ENCODE measurements around the gene RCSD1. TPM values are rescaled to one million over a fixed set of nuclear protein-coding genes. Genes with fewer than 3 reads are reported as not detected.

The RCSD1 gene
- total RNA-seq, 1 donor from 2014 or later = 2.4 TPM

DNA sequence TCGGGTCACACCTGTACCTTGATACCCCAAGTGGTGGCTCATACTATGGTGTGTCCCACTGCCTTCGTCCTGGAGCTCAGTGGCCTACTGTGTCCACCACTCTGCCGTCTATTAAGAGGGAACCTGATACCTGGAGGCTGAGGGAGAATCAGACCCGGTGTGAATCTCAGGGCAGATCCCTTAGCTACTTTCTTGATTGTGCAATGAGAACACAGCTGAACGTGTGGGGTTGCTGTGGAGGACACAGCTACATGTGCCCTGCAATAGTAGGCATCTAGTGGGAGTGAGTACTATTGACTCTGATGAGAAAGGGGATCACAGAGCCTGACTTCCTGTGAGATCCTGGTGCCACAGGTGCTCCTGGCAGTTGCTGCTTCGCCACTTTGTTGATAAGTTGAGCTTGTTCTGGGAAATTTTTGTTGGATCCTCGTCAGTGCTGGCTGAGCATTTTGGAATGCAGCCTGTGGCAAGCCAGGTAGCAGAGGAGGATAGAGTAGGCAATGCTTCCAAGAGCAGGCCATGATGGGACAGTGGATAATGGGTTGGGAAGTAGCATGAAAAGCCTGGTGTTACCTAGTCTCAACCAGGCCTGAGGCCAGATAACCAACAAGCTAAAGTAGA is 63.5 kb downstream of the RCSD1 start:
- ATAC-seq = no peak

GRCh38 chr1:167694691-167695090 is 64.7 kb downstream of the RCSD1 start:
- ATAC-seq = no peak

DNA sequence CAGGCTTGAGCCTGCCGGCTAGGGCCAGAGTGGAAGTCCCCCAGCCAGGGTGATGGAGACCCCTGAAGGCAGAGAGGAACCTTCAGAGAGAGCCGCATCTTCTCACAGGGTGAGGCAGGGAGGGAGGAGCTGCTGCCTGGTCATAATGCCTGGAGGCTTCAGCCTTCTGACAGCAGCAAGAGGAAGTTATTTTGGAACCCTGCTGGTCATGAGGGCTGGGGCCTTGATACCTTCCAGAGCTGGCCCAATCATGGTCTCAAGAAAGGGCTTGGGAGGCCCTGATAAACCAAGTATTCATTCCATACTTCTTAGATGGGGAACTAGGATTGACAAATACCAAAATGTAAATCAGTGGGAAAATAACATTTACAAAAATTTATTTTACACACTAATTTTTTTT is 65.1 kb downstream of the RCSD1 start:
- peak; percentile 23 for ATAC-seq

DNA sequence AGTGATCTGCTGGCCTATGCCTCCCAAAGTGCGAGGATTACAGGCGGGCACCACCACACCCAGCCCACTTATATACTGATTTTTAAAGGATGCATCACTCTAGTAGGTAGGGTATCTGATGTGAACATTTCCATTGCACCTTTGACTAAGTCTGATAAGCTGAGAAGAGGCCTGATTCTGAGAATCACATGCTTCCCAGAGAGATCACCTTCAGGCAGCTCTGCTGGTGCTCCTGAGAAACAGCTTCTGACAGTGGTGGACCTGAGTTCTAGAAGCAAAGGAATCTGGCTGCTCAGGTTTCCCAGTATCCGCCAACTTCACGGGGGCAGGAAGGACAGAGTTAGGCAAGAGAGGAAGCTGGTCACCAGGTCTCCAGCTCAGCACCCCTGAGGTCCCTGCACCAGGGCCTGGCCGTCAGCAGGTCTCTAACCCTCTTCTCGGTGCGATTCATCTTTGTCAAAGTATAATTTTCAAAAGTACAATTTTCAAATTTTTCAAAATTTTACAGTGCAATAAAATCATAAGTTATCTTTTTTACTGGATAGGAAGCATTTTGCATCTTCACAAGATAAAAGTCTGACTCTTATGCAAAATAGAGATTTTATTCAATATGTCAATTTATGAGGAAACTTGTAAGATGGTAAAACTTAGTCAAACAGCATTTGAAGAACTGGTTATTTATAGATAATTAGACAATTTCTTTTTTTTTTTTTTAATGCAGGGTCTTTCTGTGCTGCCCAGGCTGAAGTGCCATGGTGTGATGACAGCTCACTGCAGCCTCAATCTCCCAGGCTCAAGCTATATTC is 65.9 kb downstream of the RCSD1 start:
- no peak for ATAC-seq

DNA sequence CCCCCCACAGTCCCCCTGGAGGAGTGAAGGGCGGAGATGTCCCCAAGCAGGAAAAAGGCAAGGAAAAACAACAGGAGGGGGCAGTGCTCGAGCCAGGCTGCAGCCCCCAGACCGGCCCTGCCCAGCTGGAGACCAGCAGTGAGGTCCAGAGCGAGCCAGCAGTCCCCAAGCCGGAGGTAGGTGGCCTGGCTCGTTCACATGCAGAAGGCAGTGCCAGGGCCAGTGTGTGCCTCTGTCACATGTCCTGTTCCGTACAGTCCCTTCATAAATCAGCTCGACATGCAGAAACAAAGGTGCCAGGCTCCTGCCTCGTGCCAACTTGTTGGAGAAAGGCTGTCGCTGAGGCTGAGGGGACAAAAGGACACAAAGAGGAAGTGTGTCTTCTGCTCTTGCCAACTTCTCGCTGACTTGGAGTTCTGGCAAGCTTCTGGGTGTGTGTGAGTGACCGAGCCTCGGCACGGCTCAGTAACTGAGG is 67.7 kb downstream of the RCSD1 start:
- peak; percentile 44 for ATAC-seq

- peak; percentile 58 for ATAC-seq
These were observed 68.3 kb downstream of the RCSD1 start for GRCh38 chr1:167698313-167698712.

DNA sequence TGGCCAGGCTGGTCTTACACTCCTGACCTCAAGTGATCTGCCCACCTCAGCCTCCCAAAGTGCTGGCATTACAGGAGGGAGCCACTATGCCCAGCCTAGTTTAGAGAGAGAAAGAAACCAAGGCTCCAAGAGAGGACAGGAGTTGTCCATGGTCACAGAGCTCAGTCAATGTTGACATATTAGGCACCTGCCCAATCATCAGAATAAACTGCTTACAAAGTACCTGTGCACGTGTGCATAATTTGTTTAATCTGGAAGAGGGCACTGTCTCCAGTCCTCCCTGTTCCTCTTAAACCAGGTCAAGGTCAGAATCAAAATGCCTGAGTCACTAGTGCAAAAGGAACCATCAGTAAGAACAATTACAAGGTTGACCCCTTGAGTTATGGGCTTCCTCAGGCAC is 71.5 kb downstream of the RCSD1 start:
- no peak for ATAC-seq

- no peak for ATAC-seq
These were observed 73.5 kb downstream of the RCSD1 start for GRCh38 chr1:167703557-167703956.

GRCh38 chr1:167704715-167705114 is 74.7 kb downstream of the RCSD1 start:
- no peak for ATAC-seq

GRCh38 chr1:167705250-167705649 is 75.2 kb downstream of the RCSD1 start:
- no peak for ATAC-seq

DNA sequence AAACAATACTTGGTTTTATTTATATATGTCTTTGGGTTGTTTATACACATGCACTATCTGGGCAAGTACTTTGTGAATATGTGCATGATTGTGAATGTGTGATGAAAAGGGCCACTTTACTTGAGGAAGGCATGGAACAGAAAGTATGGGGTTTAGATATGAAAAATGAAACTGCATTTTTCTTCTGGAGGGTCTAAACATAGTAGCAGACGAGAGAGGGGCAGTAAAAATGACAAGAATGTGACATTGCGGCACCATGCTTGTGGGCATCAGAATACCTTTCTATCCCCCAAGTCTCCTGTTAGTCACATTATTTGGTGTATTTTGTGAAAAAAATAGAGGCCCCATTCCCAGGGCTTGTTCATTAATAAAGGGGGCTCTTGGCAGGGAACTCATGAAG is 76.3 kb downstream of the RCSD1 start:
- ATAC-seq = no peak

GRCh38 chr1:167706931-167707877 is 77.2 kb downstream of the RCSD1 start:
- no peak for ATAC-seq

DNA sequence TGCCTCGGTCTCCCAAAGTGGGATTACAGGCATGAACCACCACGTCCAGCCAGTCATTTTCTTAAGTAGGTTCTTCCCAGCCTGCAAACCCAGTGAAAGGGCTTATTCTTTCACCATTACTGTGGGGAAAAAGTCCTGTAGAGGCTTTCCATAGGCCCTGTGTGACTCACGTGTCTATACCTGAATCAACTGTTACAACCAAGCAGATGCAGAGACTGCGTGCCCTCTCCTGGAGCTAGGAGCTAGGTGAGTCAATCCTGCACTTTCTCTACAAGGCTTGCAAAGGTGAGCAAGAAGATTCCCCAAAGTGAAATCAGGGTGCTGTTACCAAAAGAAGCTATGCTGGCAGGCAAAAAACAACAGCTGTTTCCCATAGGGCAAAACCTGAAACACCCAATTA is 77.9 kb downstream of the RCSD1 start:
- peak; percentile 88 for ATAC-seq

- no peak for ATAC-seq
These were observed 78.9 kb downstream of the RCSD1 start for GRCh38 chr1:167708940-167709389.

DNA sequence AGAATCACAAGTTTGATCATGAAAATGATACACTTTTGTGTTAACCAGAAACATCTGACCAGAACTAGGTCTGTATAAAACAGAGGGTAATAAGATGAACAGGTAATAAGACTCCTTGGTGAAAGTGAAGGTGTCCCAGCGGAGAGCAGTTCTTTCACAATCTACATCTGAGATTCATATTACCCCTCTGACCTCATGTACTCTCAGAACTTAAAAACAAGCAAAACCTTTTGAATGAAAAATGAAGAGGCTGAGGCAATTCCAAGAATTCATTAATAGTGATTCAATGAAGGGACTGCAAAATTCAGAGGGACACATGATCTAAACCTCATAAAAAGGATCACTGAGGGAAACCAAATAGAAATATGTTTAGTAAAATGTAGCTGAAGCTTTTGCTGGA is 80.8 kb downstream of the RCSD1 start:
- no peak for ATAC-seq

DNA sequence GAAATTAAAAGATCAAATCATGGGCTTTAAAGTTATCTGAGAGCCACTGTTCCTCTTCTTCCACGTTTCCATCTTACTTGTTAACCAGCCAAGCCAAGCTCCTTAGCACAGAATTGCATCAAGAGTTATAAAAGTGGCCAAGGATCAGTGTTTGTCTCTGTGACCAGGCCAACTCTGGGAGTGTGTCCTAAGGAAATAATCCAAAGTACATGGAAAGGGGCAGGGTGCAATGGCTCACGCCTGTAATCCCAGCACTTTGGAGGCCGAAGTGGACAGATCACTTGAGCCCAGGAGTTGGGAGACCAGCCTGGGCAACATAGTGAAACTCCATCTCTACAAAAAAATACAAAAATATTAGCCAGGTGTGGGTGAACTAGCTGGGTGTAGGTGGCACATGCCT is 81.8 kb downstream of the RCSD1 start:
- ATAC-seq = no peak

DNA sequence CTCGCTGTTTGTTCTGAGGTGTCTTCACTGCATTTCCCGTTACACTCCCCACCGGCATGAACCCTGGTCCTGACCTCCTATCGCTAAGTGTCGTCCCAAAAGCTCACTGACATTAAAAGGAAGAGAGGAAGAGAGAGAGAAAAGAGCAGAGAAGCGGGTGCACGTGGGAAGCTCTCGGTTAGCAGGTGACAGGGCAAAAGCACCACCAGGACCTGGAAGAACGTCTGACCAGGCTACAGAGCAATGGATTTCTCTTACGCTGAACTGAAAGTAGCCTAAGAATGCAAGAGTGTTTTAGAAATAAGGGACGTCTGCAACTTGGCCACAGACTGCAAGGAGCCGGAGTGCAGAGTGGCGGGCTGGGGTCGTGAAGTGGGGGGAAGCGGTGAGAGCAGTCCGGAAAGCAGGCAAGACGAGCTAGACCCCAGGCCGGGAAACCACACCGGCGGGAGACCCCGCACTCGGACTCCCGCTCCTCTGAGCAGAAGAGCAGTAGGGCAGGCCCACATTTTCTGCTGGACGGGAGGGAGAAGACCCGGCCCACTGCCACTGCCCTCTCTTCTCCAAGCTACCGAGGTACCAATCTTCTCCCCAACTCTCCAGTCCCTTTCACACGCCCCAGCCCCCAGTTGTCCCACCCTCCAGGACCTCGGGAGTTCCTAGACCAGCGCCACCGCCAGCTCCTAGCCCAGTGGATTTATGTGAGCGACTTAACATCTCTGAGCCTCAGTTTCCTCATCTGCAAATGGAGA is 83.5 kb downstream of the RCSD1 start:
- no peak for ATAC-seq

DNA sequence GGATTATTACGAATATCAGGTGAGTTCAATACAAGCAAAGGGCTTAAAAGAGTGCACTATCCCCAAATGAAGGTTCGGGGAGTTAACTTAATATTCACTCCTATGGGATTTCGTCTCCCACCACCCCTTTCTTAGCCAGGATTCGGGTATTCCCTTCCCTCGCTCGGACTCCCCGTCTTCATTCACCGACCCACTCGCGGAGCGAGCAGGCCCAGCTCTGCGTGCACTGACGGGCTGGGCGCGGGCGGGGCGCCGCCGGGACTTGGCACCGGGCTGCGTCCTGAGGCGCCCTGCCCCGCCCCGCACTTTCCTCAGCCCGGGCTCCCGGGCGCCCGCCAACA is 84.0 kb downstream of the RCSD1 start:
- peak; percentile 91 for ATAC-seq

GRCh38 chr1:167714439-167715156 is 84.6 kb downstream of the RCSD1 start:
- peak; percentile 79 for ATAC-seq

GRCh38 chr1:167715157-167715999 is 85.3 kb downstream of the RCSD1 start:
- ATAC-seq = peak; percentile 76

DNA sequence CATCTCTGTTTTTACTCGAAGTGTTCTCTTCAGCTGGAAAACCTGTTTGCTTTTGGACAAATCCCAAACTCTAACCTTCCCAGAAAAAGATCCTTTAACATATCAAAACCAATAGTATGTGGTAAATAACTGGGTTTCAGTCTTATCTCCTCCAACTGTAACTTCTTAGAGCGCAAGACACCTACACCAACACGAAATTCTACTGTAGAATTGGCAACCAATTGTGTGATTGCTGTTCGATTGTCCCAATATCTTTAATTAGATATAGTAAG is 85.9 kb downstream of the RCSD1 start:
- ATAC-seq = no peak
